GM12872 (cell line): ENCODE data around the gene DOLK.

Experiments used
- TF ChIP-seq, protein P1 (sequence below): IDR thresholded peaks from 3 replicates; pipeline ENCODE4 v1.5.1; 2011; ENCODE audit warnings: low read depth, mild to moderate bottlenecking, low read length, moderate library complexity; ENCODE audit not compliant: insufficient read depth

The DOLK gene

DNA sequence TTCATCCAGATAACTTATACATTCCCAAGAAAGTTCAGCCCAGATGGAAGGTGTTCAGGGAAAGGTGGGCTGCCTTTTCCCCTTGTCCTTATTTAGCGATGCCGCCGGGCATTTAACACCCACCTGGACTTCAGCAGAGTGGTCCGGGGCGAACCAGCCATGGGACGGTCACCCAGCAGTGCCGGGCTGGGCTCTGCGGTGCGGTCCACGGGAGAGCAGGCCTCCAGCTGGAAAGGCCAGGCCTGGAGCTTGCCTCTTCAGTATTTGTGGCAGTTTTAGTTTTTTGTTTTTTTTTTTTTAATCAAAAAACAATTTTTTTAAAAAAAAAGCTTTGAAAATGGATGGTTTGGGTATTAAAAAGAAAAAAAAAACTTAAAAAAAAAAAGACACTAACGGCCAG, 30.7 kb downstream of the DOLK start:
- TF ChIP-seq, protein P1, sequence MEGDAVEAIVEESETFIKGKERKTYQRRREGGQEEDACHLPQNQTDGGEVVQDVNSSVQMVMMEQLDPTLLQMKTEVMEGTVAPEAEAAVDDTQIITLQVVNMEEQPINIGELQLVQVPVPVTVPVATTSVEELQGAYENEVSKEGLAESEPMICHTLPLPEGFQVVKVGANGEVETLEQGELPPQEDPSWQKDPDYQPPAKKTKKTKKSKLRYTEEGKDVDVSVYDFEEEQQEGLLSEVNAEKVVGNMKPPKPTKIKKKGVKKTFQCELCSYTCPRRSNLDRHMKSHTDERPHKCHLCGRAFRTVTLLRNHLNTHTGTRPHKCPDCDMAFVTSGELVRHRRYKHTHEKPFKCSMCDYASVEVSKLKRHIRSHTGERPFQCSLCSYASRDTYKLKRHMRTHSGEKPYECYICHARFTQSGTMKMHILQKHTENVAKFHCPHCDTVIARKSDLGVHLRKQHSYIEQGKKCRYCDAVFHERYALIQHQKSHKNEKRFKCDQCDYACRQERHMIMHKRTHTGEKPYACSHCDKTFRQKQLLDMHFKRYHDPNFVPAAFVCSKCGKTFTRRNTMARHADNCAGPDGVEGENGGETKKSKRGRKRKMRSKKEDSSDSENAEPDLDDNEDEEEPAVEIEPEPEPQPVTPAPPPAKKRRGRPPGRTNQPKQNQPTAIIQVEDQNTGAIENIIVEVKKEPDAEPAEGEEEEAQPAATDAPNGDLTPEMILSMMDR, result no peak

DNA sequence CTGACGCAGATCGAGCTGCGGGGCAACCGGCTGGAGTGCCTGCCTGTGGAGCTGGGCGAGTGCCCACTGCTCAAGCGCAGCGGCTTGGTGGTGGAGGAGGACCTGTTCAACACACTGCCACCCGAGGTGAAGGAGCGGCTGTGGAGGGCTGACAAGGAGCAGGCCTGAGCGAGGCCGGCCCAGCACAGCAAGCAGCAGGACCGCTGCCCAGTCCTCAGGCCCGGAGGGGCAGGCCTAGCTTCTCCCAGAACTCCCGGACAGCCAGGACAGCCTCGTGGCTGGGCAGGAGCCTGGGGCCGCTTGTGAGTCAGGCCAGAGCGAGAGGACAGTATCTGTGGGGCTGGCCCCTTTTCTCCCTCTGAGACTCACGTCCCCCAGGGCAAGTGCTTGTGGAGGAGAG, 31.2 kb downstream of the DOLK start:
- TF ChIP-seq, protein P1, result no peak

DNA sequence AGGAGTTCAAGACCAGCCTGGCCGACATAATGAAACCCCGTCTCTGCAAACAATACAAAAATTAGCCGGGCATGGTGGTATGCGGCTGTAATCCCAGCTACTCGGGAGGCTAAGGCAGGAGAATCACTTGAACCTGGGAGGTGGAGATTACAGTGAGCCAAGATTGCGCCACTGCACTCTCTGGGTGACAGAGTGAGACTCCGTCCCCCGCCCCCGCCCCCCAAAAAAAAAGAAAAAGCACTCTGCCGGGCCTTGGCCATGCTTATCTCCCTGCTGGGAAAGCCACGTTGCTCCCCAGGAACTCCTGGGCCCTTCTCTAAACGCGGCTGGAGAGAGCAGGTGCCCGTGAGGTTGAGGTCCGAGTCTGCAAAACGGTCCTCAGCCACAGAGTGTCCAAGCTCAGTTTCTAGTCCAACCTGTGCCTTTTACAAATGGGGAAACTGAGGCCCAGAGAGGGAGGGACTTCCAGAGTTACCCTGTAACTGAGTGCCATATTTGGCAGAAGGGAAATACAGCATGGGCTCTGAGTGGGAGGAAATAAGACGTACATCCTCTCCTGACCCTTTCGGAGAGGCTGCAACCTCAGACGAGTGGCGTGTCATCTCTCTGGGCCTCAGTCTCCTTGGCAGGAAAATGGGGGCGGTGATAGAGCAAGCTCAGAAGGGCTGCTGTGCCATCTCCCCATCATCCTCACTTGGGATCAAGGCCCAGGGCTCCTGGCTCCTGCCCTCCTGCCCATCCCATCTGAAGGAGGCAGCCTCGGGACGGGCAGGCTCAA, 33.2 kb downstream of the DOLK start:
- TF ChIP-seq, protein P1, result no peak

DNA sequence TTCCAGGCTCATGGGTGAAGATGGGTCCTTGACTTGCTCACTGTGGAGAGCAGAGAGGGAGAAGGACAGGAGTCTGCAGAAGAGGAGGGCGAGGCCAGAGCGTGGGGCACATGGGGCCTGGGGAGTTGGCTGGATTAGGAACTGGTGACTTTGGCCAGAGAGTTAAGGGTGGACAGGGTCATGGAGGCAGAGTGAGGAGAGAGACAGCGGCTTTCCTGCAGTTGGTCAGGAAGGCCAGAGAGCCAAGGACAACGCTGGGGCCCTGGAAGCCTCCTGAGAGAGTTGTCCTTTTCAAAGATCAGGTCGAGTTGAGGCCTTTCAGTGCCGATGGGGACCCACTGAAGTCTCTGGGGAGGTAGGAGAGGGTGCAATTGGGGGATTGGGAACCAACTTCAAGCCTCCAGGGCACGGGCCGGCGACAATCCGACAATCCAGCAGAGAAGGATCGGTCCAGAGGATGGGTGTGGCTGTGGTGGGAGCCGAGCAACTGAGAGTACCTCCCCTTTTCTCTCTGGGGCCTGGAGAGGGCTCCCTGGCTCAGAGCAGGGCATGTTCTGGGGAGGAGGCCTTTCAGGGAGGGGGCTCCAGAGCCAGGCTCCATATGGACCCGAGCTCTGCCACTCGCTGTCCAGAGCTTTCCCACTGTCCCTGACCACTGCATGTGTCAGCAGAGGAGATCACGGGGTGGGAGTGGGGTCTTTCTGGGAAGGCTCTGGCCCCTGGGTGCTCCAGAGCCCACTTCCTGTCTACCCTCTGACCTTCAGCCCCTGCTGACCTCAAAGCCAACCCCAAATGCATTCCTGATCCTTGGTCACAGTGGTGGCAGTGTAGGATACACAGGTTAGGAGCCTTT, 34.1 kb downstream of the DOLK start:
- TF ChIP-seq, protein P1, result no peak

DNA sequence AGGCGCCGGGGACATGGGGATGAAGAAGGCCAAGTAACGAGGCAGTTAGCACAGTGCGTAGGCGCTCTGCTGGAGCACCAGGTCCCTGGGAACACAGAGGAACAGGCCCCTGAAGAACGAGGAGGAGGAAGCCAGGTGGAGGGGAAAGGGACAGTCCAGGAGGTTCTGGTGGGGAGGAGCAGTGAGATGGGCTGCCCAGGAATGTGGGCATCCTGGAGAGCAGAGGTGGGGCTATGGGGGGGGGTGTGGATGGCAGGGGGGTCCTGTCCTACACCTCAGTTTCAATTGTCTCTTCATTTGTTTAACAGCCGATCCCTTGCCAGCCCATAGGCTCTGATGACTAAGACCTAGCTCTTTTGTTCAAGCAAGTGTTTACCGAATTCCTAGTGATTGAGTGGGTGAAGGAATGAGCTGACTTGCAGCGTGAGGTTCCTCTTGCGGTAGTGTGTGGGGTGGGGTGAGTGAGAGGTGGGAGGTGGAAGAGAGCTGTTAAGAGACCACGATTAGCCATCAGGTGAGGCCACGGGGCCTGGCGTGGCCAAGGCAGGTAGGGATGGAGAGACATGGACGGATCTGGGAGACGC, 35.0 kb downstream of the DOLK start:
- TF ChIP-seq, protein P1, result no peak

DNA sequence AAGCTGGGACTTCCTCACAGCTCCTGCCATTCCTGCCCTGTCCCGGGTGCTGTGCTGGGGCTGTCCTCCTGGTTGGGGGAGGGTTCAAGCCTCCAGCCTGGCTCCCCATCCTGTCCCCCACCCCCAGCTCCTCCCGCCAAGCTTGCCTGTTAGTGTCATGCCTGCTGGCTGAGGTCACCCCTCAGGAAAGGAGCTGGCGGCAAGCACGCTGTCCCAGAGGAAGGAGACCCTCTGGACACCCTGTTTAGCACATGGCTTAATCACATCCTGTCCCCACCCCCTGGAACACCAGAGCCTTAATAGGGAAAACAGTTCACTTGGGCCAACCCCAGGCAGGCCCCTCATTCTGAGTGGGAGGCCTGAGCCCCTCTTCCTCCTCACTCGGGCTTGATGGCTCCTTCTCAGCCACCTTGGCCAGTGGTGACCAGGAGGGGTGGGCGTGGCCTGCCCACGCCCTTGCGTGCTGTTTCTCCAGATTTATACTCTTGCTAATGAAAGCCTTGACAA, 35.8 kb downstream of the DOLK start:
- TF ChIP-seq, protein P1, result no peak

DNA sequence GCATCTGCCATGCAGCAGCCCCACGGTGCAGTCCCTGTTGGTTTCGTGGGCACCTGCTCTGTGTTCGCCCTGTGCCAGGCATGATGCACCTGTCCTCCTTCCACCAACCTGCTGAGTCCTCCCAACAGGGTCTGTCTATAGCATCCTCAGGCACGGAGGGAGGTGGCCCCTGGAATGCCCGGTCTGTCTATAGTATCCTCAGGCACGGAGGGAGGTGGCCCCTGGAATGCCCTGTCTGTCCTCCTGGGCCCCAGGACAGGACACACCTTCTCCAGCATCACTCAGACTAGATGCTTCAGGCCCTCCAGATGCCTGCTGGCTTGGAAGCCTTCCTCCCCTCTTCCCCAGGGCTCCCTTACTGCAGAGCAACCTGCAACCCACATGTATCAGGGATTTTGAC, 36.5 kb downstream of the DOLK start:
- TF ChIP-seq, protein P1, result no peak
